Measurements from ENCODE around the gene ACAA2. TPM values are rescaled to one million over a fixed set of nuclear protein-coding genes. Genes with fewer than 3 reads are reported as not detected.

Gene ACAA2
- total and polyA plus RNA-seq, 2 experiments from 2014 or later: 91.1 to 126 TPM

- TF ChIP-seq, protein P1, sequence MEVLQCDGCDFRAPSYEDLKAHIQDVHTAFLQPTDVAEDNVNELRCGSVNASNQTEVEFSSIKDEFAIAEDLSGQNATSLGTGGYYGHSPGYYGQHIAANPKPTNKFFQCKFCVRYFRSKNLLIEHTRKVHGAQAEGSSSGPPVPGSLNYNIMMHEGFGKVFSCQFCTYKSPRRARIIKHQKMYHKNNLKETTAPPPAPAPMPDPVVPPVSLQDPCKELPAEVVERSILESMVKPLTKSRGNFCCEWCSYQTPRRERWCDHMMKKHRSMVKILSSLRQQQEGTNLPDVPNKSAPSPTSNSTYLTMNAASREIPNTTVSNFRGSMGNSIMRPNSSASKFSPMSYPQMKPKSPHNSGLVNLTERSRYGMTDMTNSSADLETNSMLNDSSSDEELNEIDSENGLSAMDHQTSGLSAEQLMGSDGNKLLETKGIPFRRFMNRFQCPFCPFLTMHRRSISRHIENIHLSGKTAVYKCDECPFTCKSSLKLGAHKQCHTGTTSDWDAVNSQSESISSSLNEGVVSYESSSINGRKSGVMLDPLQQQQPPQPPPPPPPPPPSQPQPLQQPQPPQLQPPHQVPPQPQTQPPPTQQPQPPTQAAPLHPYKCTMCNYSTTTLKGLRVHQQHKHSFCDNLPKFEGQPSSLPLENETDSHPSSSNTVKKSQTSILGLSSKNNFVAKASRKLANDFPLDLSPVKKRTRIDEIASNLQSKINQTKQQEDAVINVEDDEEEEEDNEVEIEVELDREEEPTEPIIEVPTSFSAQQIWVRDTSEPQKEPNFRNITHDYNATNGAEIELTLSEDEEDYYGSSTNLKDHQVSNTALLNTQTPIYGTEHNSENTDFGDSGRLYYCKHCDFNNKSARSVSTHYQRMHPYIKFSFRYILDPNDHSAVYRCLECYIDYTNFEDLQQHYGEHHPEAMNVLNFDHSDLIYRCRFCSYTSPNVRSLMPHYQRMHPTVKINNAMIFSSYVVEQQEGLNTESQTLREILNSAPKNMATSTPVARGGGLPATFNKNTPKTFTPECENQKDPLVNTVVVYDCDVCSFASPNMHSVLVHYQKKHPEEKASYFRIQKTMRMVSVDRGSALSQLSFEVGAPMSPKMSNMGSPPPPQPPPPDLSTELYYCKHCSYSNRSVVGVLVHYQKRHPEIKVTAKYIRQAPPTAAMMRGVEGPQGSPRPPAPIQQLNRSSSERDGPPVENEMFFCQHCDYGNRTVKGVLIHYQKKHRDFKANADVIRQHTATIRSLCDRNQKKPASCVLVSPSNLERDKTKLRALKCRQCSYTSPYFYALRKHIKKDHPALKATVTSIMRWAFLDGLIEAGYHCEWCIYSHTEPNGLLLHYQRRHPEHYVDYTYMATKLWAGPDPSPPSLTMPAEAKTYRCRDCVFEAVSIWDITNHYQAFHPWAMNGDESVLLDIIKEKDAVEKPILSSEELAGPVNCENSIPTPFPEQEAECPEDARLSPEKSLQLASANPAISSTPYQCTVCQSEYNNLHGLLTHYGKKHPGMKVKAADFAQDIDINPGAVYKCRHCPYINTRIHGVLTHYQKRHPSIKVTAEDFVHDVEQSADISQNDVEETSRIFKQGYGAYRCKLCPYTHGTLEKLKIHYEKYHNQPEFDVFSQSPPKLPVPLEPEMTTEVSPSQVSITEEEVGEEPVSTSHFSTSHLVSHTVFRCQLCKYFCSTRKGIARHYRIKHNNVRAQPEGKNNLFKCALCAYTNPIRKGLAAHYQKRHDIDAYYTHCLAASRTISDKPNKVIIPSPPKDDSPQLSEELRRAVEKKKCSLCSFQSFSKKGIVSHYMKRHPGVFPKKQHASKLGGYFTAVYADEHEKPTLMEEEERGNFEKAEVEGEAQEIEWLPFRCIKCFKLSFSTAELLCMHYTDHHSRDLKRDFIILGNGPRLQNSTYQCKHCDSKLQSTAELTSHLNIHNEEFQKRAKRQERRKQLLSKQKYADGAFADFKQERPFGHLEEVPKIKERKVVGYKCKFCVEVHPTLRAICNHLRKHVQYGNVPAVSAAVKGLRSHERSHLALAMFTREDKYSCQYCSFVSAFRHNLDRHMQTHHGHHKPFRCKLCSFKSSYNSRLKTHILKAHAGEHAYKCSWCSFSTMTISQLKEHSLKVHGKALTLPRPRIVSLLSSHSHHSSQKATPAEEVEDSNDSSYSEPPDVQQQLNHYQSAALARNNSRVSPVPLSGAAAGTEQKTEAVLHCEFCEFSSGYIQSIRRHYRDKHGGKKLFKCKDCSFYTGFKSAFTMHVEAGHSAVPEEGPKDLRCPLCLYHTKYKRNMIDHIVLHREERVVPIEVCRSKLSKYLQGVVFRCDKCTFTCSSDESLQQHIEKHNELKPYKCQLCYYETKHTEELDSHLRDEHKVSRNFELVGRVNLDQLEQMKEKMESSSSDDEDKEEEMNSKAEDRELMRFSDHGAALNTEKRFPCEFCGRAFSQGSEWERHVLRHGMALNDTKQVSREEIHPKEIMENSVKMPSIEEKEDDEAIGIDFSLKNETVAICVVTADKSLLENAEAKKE (CRISPR knock-in tag; IDR thresholded peaks at IDR 0.05): no peak
- TF ChIP-seq STAT1 (IDR thresholded peaks at IDR 0.05; ENCODE audit: unreplicated experiment) (no peak), CREB1 (CRISPR knock-in tag; IDR thresholded peaks at IDR 0.05; ENCODE audit: low read depth) (no peak), POLR2AphosphoS5 (IDR thresholded peaks at IDR 0.05; ENCODE audit: low read depth) (no peak), ZNF331 (CRISPR knock-in tag; IDR thresholded peaks at IDR 0.05; ENCODE audit: low read depth) (no peak), EZH2phosphoT487 (IDR thresholded peaks at IDR 0.05; ENCODE audit: unreplicated experiment) (no peak), EZH2 (IDR thresholded peaks at IDR 0.05; ENCODE audit: low read depth, unreplicated experiment) (no peak)
- TF ChIP-seq, protein P2, sequence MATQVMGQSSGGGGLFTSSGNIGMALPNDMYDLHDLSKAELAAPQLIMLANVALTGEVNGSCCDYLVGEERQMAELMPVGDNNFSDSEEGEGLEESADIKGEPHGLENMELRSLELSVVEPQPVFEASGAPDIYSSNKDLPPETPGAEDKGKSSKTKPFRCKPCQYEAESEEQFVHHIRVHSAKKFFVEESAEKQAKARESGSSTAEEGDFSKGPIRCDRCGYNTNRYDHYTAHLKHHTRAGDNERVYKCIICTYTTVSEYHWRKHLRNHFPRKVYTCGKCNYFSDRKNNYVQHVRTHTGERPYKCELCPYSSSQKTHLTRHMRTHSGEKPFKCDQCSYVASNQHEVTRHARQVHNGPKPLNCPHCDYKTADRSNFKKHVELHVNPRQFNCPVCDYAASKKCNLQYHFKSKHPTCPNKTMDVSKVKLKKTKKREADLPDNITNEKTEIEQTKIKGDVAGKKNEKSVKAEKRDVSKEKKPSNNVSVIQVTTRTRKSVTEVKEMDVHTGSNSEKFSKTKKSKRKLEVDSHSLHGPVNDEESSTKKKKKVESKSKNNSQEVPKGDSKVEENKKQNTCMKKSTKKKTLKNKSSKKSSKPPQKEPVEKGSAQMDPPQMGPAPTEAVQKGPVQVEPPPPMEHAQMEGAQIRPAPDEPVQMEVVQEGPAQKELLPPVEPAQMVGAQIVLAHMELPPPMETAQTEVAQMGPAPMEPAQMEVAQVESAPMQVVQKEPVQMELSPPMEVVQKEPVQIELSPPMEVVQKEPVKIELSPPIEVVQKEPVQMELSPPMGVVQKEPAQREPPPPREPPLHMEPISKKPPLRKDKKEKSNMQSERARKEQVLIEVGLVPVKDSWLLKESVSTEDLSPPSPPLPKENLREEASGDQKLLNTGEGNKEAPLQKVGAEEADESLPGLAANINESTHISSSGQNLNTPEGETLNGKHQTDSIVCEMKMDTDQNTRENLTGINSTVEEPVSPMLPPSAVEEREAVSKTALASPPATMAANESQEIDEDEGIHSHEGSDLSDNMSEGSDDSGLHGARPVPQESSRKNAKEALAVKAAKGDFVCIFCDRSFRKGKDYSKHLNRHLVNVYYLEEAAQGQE (IDR thresholded peaks at IDR 0.05; ENCODE audit: unreplicated experiment): no peak
Measured at GRCh38 chr18:49859021-49859359, 45.7 kb upstream of the ACAA2 start (continued).

Data from GM23338 (cell line).